SK-N-SH treated with all-trans-retinoic acid at 6 μM for 48 hours (cell line): Measurements from ENCODE around the gene CACNA2D2.

Experiments
- PATZ1 ChIP-seq: fragments of 250-450 bp; sonication (Bioruptor Pico); IDR thresholded peaks from 2 replicates; pipeline ENCODE4 v1.8.0; 2020; ENCODE audit warnings: mild to moderate bottlenecking, moderate library complexity, borderline replicate concordance
- PPARA ChIP-seq: fragments of 250-450 bp; sonication (Bioruptor Pico); IDR thresholded peaks from 2 replicates; pipeline ENCODE4 v1.5.0; 2020; ENCODE audit warnings: mild to moderate bottlenecking, borderline replicate concordance
- RARB ChIP-seq: fragments of 250-450 bp; sonication (Bioruptor Pico); IDR thresholded peaks from 2 replicates; pipeline ENCODE4 v1.8.0; 2021; ENCODE audit warnings: mild to moderate bottlenecking, moderate library complexity
- ZNF565 ChIP-seq: fragments of 450-650 bp; formaldehyde crosslinking; conservative IDR thresholded peaks from 2 replicates; pipeline ENCODE4 v1.5.0; 2020; ENCODE audit warnings: low read depth, mild to moderate bottlenecking, moderate library complexity

GRCh38 chr3:50484722-50485121 lies 18.7 kb downstream of the CACNA2D2 start:
- no peak for TF ChIP-seq PATZ1 (CRISPR knock-in tag)
- TF ChIP-seq ZNF565 (CRISPR knock-in tag), result no peak
- no peak for TF ChIP-seq PPARA (CRISPR knock-in tag)
- no peak for TF ChIP-seq RARB (CRISPR knock-in tag)
